H1 (cell line): ENCODE data around the gene MMAB. TPM values are rescaled to one million over a fixed set of nuclear protein-coding genes. Genes with fewer than 3 reads are reported as not detected.

Source experiments
- CTCF ChIA-PET: fragments of 300-600 bp; sonication (Branson Sonifier 250); formaldehyde crosslinking; loops from one replicate; lab custom pipeline; 2021; ENCODE audit not compliant: partially characterized antibody; lab: Charles Lee
- POLR2A ChIA-PET: fragments of 300-600 bp; sonication (Branson Sonifier 250); formaldehyde crosslinking; loops from one replicate; lab custom pipeline; 2021; ENCODE audit warnings: inconsistent platforms; ENCODE audit not compliant: partially characterized antibody; lab: Charles Lee
- DNase-seq, 2 experiments: peaks; one replicate each; pipeline versions ENCODE4 v3.0.0 to v3.0.0-alpha.2; 2010 to 2022; ENCODE audit warnings: low spot score in 2 of 2, low read depth in 1 of 2, mixed read lengths in 1 of 2
- FAIRE-seq: peaks from 2 replicates; lab custom pipeline; 2011; peaks lifted over from hg19 to GRCh38; lab: Jason Lieb, UNC
- H2AFZ ChIP-seq: 2 replicates; pipeline ENCODE4 v1.8.1; 2012; ENCODE audit warnings: low read length, inconsistent platforms
- H2AK5ac ChIP-seq: 2 replicates; pipeline ENCODE4 v1.6.1; 2013; ENCODE audit warnings: low read depth, low read length
- H2BK120ac ChIP-seq: replicated peaks from 2 replicates; pipeline ENCODE3; 2013; ENCODE audit warnings: low read depth, low read length, inconsistent platforms
- H2BK12ac ChIP-seq: 2 replicates; pipeline ENCODE4 v1.6.1; 2013; ENCODE audit warnings: low read depth, low read length
- H2BK15ac ChIP-seq: 2 replicates; pipeline ENCODE4 v1.6.1; 2013; ENCODE audit warnings: low read length
- H2BK20ac ChIP-seq: 2 replicates; pipeline ENCODE4 v1.6.1; 2013; ENCODE audit warnings: low read length
- H2BK5ac ChIP-seq: 2 replicates; pipeline ENCODE4 v1.6.1; 2013; ENCODE audit warnings: low read depth, low read length
- H3K14ac ChIP-seq: 2 replicates; pipeline ENCODE4 v1.6.1; 2013; ENCODE audit warnings: inconsistent platforms; ENCODE audit not compliant: insufficient read length
- H3K18ac ChIP-seq: 2 replicates; pipeline ENCODE4 v1.6.1; 2013; ENCODE audit warnings: low read length; ENCODE audit errors: extremely low read depth
- H3K23ac ChIP-seq: 2 replicates; pipeline ENCODE4 v1.6.1; 2013; ENCODE audit warnings: inconsistent platforms; ENCODE audit not compliant: insufficient read length
- H3K23me2 ChIP-seq: 2 replicates; pipeline ENCODE4 v1.6.1; 2013; ENCODE audit warnings: low read depth, low read length
- H3K27ac ChIP-seq: 2 replicates; pipeline ENCODE4 v1.6.1; 2011; ENCODE audit warnings: low read depth, low read length, inconsistent platforms
- H3K27me3 ChIP-seq, 4 experiments: replicated peaks in 1 of 4; 1 replicate in 1 of 4; 2 replicates in 3 of 4; pipeline versions ENCODE4 v1.6.1 to v1.8.1; 2011 to 2013; ENCODE audit warnings: low read length in 3 of 4, mild to moderate bottlenecking in 3 of 4, inconsistent platforms in 2 of 4, mixed read lengths in 2 of 4, moderate library complexity in 1 of 4; ENCODE audit not compliant: control insufficient read depth in 3 of 4, insufficient read depth in 3 of 4; ENCODE audit errors: extremely low read depth in 1 of 4
- H3K36me3 ChIP-seq, 4 experiments: 2 replicates each; pipeline versions ENCODE4 v1.6.1 to v1.8.1; 2011 to 2013; ENCODE audit warnings: mild to moderate bottlenecking in 4 of 4, low read length in 3 of 4, moderate library complexity in 2 of 4, control low read depth in 1 of 4, inconsistent platforms in 1 of 4; ENCODE audit not compliant: insufficient read depth in 4 of 4, control insufficient read depth in 2 of 4
- H3K4ac ChIP-seq: replicated peaks from 2 replicates; pipeline ENCODE3; 2013; ENCODE audit warnings: low read length, low read depth, mixed read lengths, inconsistent platforms; ENCODE audit not compliant: insufficient read length
- H3K4me1 ChIP-seq, 4 experiments: replicated peaks in 1 of 4; 1 replicate in 1 of 4; 2 replicates in 3 of 4; pipeline versions ENCODE4 v1.6.1 to v1.8.1; 2011 to 2013; ENCODE audit warnings: low read length in 3 of 4, inconsistent platforms in 2 of 4, mixed read lengths in 1 of 4; ENCODE audit not compliant: insufficient read depth in 4 of 4, control insufficient read depth in 3 of 4
- H3K4me2 ChIP-seq, 2 experiments: 2 replicates each; pipeline versions ENCODE4 v1.6.1 to v1.8.1; 2011 to 2013; ENCODE audit warnings: low read depth in 2 of 2, low read length in 2 of 2, control low read depth in 1 of 2, inconsistent platforms in 1 of 2, mild to moderate bottlenecking in 1 of 2; ENCODE audit not compliant: insufficient read depth in 1 of 2
- H3K4me3 ChIP-seq, 4 experiments: fragments of 200-600, 300-600 bp in 1 of 4; sonication (generic), shearing (Covaris generic), sonication (Bioruptor Twin) in 1 of 4; 2 replicates each; pipeline versions ENCODE4 v1.5.1 to v1.8.1; 2011 to 2016; ENCODE audit warnings: low read length in 4 of 4, low read depth in 3 of 4, control low read depth in 2 of 4, inconsistent platforms in 2 of 4, mild to moderate bottlenecking in 2 of 4, mixed read lengths in 1 of 4, moderate library complexity in 1 of 4; ENCODE audit not compliant: insufficient read depth in 2 of 4; ENCODE audit errors: extremely low read depth in 1 of 4
- H3K56ac ChIP-seq: replicated peaks from 2 replicates; pipeline ENCODE3; 2013; ENCODE audit warnings: low read depth, mild to moderate bottlenecking, mixed read lengths, low read length, inconsistent platforms; ENCODE audit not compliant: insufficient read length
- H3K79me1 ChIP-seq: 2 replicates; pipeline ENCODE4 v1.6.1; 2013; ENCODE audit warnings: low read depth, low read length, control low read depth
- H3K79me2 ChIP-seq, 2 experiments: 2 replicates each; pipeline versions ENCODE4 v1.6.1 to v1.8.1; 2012 to 2013; ENCODE audit warnings: low read length in 2 of 2, mild to moderate bottlenecking in 2 of 2, inconsistent platforms in 1 of 2; ENCODE audit not compliant: insufficient read depth in 2 of 2, control insufficient read depth in 1 of 2
- H3K9ac ChIP-seq, 4 experiments: replicated peaks in 1 of 4; 1 replicate in 1 of 4; 2 replicates in 3 of 4; pipeline versions ENCODE4 v1.6.1 to v1.8.1; 2011 to 2013; ENCODE audit warnings: low read depth in 3 of 4, low read length in 3 of 4, control low read depth in 2 of 4, mild to moderate bottlenecking in 2 of 4, moderate library complexity in 2 of 4, inconsistent platforms in 1 of 4; ENCODE audit errors: extremely low read depth in 1 of 4
- H3K9me3 ChIP-seq, 2 experiments: 2 replicates each; pipeline versions ENCODE4 v1.6.1 to v1.8.1; 2012 to 2013; ENCODE audit warnings: mild to moderate bottlenecking in 2 of 2, moderate library complexity in 2 of 2, control low read depth in 1 of 2, inconsistent platforms in 1 of 2, low read depth in 1 of 2, low read length in 1 of 2, mixed read lengths in 1 of 2; ENCODE audit not compliant: insufficient read depth in 2 of 2
- H4K20me1 ChIP-seq, 2 experiments: replicated peaks in 1 of 2; 2 replicates each; pipeline versions ENCODE3 to v1.8.1; 2011 to 2013; ENCODE audit warnings: inconsistent platforms in 2 of 2, low read length in 2 of 2, mild to moderate bottlenecking in 1 of 2; ENCODE audit not compliant: insufficient read depth in 2 of 2, control insufficient read depth in 1 of 2
- H4K5ac ChIP-seq: 2 replicates; pipeline ENCODE4 v1.6.1; 2013; ENCODE audit warnings: low read length, low read depth, mixed read lengths, inconsistent platforms; ENCODE audit not compliant: insufficient read length
- H4K8ac ChIP-seq: 2 replicates; pipeline ENCODE4 v1.8.0; 2013; ENCODE audit warnings: mild to moderate bottlenecking, moderate library complexity, low read length, inconsistent platforms; ENCODE audit not compliant: insufficient read depth; ENCODE audit errors: extremely low read depth
- H4K91ac ChIP-seq: replicated peaks from 2 replicates; pipeline ENCODE3; 2013; ENCODE audit warnings: low read length, mixed read lengths, inconsistent platforms; ENCODE audit not compliant: insufficient read length
- ATF2 ChIP-seq: IDR thresholded peaks from 2 replicates; pipeline ENCODE4 v1.6.1; 2012; ENCODE audit warnings: low read length, inconsistent platforms
- BACH1 ChIP-seq: IDR thresholded peaks from 2 replicates; pipeline ENCODE4 v1.6.1; 2012; ENCODE audit warnings: low read length, improper control_type of control experiment
- BCL11A ChIP-seq, 2 experiments: IDR thresholded peaks; one replicate each; pipeline ENCODE4 v1.6.1; 2011; ENCODE audit warnings: low read depth in 2 of 2, low read length in 2 of 2, mild to moderate bottlenecking in 2 of 2
- CBX5 ChIP-seq: fragments of 300-800, 300-1000 bp; sonication (generic); IDR thresholded peaks from 2 replicates; pipeline ENCODE4 v1.7.1; 2016; ENCODE audit warnings: antibody characterized with exemption, low read length, low read depth
- CBX8 ChIP-seq: fragments of 300-800, 300-1000 bp; sonication (generic); IDR thresholded peaks from 2 replicates; pipeline ENCODE4 v1.7.1; 2016; ENCODE audit warnings: low read depth, low read length, borderline replicate concordance
- CEBPB ChIP-seq: IDR thresholded peaks from 2 replicates; pipeline ENCODE4 v1.6.1; 2012; ENCODE audit warnings: low read depth, low read length
- EP300 ChIP-seq, 2 experiments: IDR thresholded peaks; 1 replicate in 1 of 2; 2 replicates in 1 of 2; pipeline ENCODE4 v1.6.1; 2011 to 2012; ENCODE audit warnings: low read depth in 2 of 2, low read length in 2 of 2, mild to moderate bottlenecking in 2 of 2, borderline replicate concordance in 1 of 2, inconsistent platforms in 1 of 2, moderate library complexity in 1 of 2
- GABPA ChIP-seq: IDR thresholded peaks from 2 replicates; pipeline ENCODE4 v1.6.1; 2011; ENCODE audit warnings: mild to moderate bottlenecking, low read length, moderate library complexity, borderline replicate concordance; ENCODE audit not compliant: insufficient read depth
- GTF2F1 ChIP-seq: IDR thresholded peaks from 2 replicates; pipeline ENCODE4 v1.6.1; 2012; ENCODE audit warnings: low read depth, low read length, improper control_type of control experiment, borderline replicate concordance
- NANOG ChIP-seq: IDR thresholded peaks from 2 replicates; pipeline ENCODE4 v1.6.1; 2011; ENCODE audit warnings: low read length, low read depth, mild to moderate bottlenecking, inconsistent platforms; ENCODE audit not compliant: insufficient read depth, poor library complexity, severe bottlenecking
- NRF1 ChIP-seq: IDR thresholded peaks from 2 replicates; pipeline ENCODE4 v1.6.1; 2011; ENCODE audit warnings: mild to moderate bottlenecking, low read depth, low read length, improper control_type of control experiment
- RFX5 ChIP-seq: IDR thresholded peaks from 2 replicates; pipeline ENCODE4 v1.6.1; 2011; ENCODE audit warnings: low read depth, low read length, improper control_type of control experiment, borderline replicate concordance
- SIX5 ChIP-seq: IDR thresholded peaks from 2 replicates; pipeline ENCODE4 v1.6.1; 2011; ENCODE audit warnings: mild to moderate bottlenecking, low read depth, low read length
- WGBS, 2 experiments: shearing (Covaris generic) in 1 of 2; methylation state at CpG; one replicate each; pipeline versions ENCODE4 v1.1.6 to v1.1.7; 2013 to 2015; ENCODE audit warnings: low lambda C conversion rate in 2 of 2, mixed read lengths in 2 of 2, inconsistent platforms in 1 of 2, low coverage in 1 of 2, missing lambda C conversion rate in 1 of 2; ENCODE audit not compliant: insufficient replicate concordance in 2 of 2, insufficient coverage in 1 of 2, insufficient read length in 1 of 2; ENCODE audit errors: extremely low coverage in 1 of 2, missing lambda C conversion rate in 1 of 2; 5-methylcytosine and 5-hydroxymethylcytosine counted together
- polyA plus RNA-seq, 7 experiments: library from polyadenylated mRNA; depleted of rRNA in 3 of 7; stranded (reverse) in 5 of 7; unstranded in 2 of 7; fragments of >200 nt in 5 of 7; fragments of 200-250 nt in 2 of 7; gene quantifications; 1 replicate in 5 of 7; 2 replicates in 1 of 7; 4 replicates in 1 of 7; pipeline versions ENCODE4 v1.2.1 to v1.2.3, GENCODE V29; 2011 to 2013; ENCODE audit warnings: missing spikeins in 2 of 7, mixed read lengths in 2 of 7
- total RNA-seq: library from RNA; stranded (reverse); fragmentation: NEBNext Ultra II Directional; extraction: Animal tissue kit (Norgen Biotek cat#: 25700); gene quantifications from 2 replicates; pipeline ENCODE4 v1.2.1, GENCODE V29; 2021

The MMAB gene
- total and polyA plus RNA-seq, 2 of the 8 experiments (the other 6 are each of a cell fraction or from before 2014, with no cell fraction given), result 12.9 to 18.5 TPM

GRCh38 chr12:109510196-109510595, 63.1 kb downstream of the MMAB start:
- FAIRE-seq (no peak), DNase-seq (no peak)
- H2BK5ac ChIP-seq, result no peak overlapping the region
- no peak overlapping the region for H3K9ac ChIP-seq
- no peak overlapping the region for H4K5ac ChIP-seq
- POLR2A ChIA-PET, result no interaction called here
- no peaks in the 10 kb centered on the region for H3K79me1 ChIP-seq
- H3K14ac ChIP-seq, result no peak overlapping the region
- no peak overlapping the region for H3K27ac ChIP-seq
- no peak overlapping the region for H3K23ac ChIP-seq
- WGBS, 2 experiments, result 91% methylated on average over 15 of the region's 15 CpGs; no CpG with 5 or more reads in 1 of the 2 experiments
- no peak overlapping the region for H3K18ac ChIP-seq
- no peak overlapping the region for H3K4ac ChIP-seq
- H4K20me1 ChIP-seq, result peaks cover 0 to 4% of the 10 kb centered on the region in 2 experiments
- no peaks in the 10 kb centered on the region for H3K9me3 ChIP-seq
- no peak overlapping the region for H3K4me2 ChIP-seq
- no peaks in the 10 kb centered on the region for H3K4me1 ChIP-seq
- H4K91ac ChIP-seq, result no peak overlapping the region
- H3K36me3 ChIP-seq, result peaks cover 0 to 22% (median 19%) of the 10 kb centered on the region in 4 experiments; a peak in 7 of 8 replicates
- H3K27me3 ChIP-seq, result no peaks in the 10 kb centered on the region
- H2BK120ac ChIP-seq, result no peak overlapping the region
- CTCF ChIA-PET, result interaction anchor here (1.0 to 4.8 kb wide), 5 partner anchors 9 to 162 kb away, joined by 3 to 33 read pairs (median 5); no protein-coding TSS in a partner anchor
- H3K23me2 ChIP-seq, result no peaks in the 10 kb centered on the region
- H3K56ac ChIP-seq, result no peak overlapping the region
- H3K4me3 ChIP-seq, result no peak overlapping the region
- no peak overlapping the region for H4K8ac ChIP-seq
- no peak overlapping the region for H2BK15ac ChIP-seq
- H3K79me2 ChIP-seq, result no peaks in the 10 kb centered on the region
- H2BK20ac ChIP-seq, result no peak overlapping the region
- H2BK12ac ChIP-seq, result no peak overlapping the region
- no peak overlapping the region for H2AK5ac ChIP-seq
- H2AFZ ChIP-seq, result no peak overlapping the region
- TF ChIP-seq GABPA (no peak), ATF2 (no peak), EP300 (IDR thresholded peaks at IDR 0.05; ENCODE audit: borderline replicate concordance in 1 of 2, low read depth in 2 of 2, low read length in 2 of 2) (no peak), CBX5 (no peak), RFX5 (no peak), CEBPB (no peak), GTF2F1 (no peak), BCL11A (IDR thresholded peaks at IDR 0.05; ENCODE audit: low read depth in 2 of 2, low read length in 2 of 2) (no peak), CBX8 (no peak), NRF1 (no peak), BACH1 (no peak), SIX5 (no peak), NANOG (no peak)
